Stimulated activated CD4-positive, alpha-beta T cell treated with anti-CD3 and anti-CD28 coated beads, Interleukin-1b, Interleukin-23, amount 100 ng/mL, for 48 hours (primary cell): ENCODE results near the gene MAL.
"Not testable (repeated sequence)": the region's sequence is repeated elsewhere in the genome, so short reads cannot be mapped to it uniquely, and the experiment has no call there.

Experiments used
- DNase-seq: peaks from one replicate; pipeline ENCODE4 v3.0.0-alpha.2; 2020

MAL gene

GRCh38 chr2:95034818-95035217 is 9.3 kb downstream of the MAL start:
- DNase-seq = no peak

GRCh38 chr2:95036596-95037383 is 11.3 kb downstream of the MAL start:
- DNase-seq = no peak

GRCh38 chr2:95037384-95037839 is 11.9 kb downstream of the MAL start:
- DNase-seq = peak; percentile 37

GRCh38 chr2:95037841-95038585 is 12.5 kb downstream of the MAL start:
- DNase-seq = not testable (repeated sequence)

- DNase-seq = no peak
Measured at GRCh38 chr2:95038635-95039298, 13.3 kb downstream of the MAL start.

GRCh38 chr2:95039363-95039762 is 13.9 kb downstream of the MAL start:
- DNase-seq = peak; percentile 50

GRCh38 chr2:95039978-95040377 is 14.5 kb downstream of the MAL start:
- no peak for DNase-seq

- no peak for DNase-seq
Measured at GRCh38 chr2:95040426-95040825, 14.9 kb downstream of the MAL start.

GRCh38 chr2:95041060-95041823 is 15.7 kb downstream of the MAL start:
- DNase-seq = no peak

GRCh38 chr2:95041824-95042442 is 16.4 kb downstream of the MAL start:
- no peak for DNase-seq

- DNase-seq = no peak
Measured at GRCh38 chr2:95042472-95043271, 17.2 kb downstream of the MAL start.

GRCh38 chr2:95043300-95044093 is 18.0 kb downstream of the MAL start:
- DNase-seq = peak; percentile 60

- DNase-seq = no peak
Measured at GRCh38 chr2:95044601-95045000, 19.1 kb downstream of the MAL start.

- DNase-seq = no peak
Measured at GRCh38 chr2:95046371-95047112, 21.0 kb downstream of the MAL start.

GRCh38 chr2:95047629-95048510 is 22.4 kb downstream of the MAL start:
- DNase-seq = no peak

GRCh38 chr2:95048825-95049682 is 23.5 kb downstream of the MAL start:
- DNase-seq = no peak

- no peak for DNase-seq
Measured at GRCh38 chr2:95049683-95049955, 24.1 kb downstream of the MAL start.

GRCh38 chr2:95049961-95050360 is 24.5 kb downstream of the MAL start:
- no peak for DNase-seq
